GM23338 (cell line): ENCODE results near the gene CHI3L1. TPM values are rescaled to one million over a fixed set of nuclear protein-coding genes. Genes with fewer than 3 reads are reported as not detected.

ENCODE experiments used
- ATAC-seq: fragments of 200-7000 bp; cut with Tn5 transposase; 3 replicates; pipeline ENCODE4 v1.9.1; 2020
- DNase-seq: peaks from one replicate; pipeline ENCODE4 v3.0.0-alpha.2; 2015; ENCODE audit warnings: low spot score
- H2AFZ ChIP-seq: fragments of 200-600 bp; sonication (generic); 2 replicates; pipeline ENCODE4 v1.8.0; 2016; ENCODE audit warnings: antibody characterized with exemption, mild to moderate bottlenecking, moderate library complexity
- H3F3A ChIP-seq: fragments of 200-600 bp; sonication (generic); replicated peaks from 2 replicates; pipeline ENCODE4 v1.8.0; 2017; ENCODE audit warnings: antibody characterized with exemption, mixed run types, low read depth
- H3K27ac ChIP-seq: fragments of 200-600 bp; sonication (generic); 2 replicates; pipeline ENCODE4 v1.6.1; 2016; ENCODE audit warnings: low read depth
- H3K27me3 ChIP-seq: fragments of 200-600 bp; sonication (generic); 2 replicates; pipeline ENCODE4 v1.8.0; 2016; ENCODE audit warnings: mild to moderate bottlenecking, mixed run types, moderate library complexity; ENCODE audit not compliant: insufficient read depth
- H3K36me3 ChIP-seq: fragments of 200-600 bp; sonication (generic); 2 replicates; pipeline ENCODE4 v1.8.0; 2016; ENCODE audit warnings: mild to moderate bottlenecking; ENCODE audit not compliant: insufficient read depth
- H3K4me1 ChIP-seq: fragments of 200-600 bp; sonication (generic); 2 replicates; pipeline ENCODE4 v1.8.0; 2016; ENCODE audit warnings: mild to moderate bottlenecking, moderate library complexity; ENCODE audit not compliant: insufficient read depth
- H3K4me2 ChIP-seq: fragments of 200-600 bp; sonication (generic); 2 replicates; pipeline ENCODE4 v1.7.1; 2017; ENCODE audit warnings: mixed run types
- H3K4me3 ChIP-seq: fragments of 200-600 bp; sonication (generic); 2 replicates; pipeline ENCODE4 v1.6.1; 2016; ENCODE audit warnings: mixed run types
- H3K79me2 ChIP-seq: fragments of 200-600 bp; sonication (generic); replicated peaks from 2 replicates; pipeline ENCODE4 v1.8.0; 2017; ENCODE audit warnings: mild to moderate bottlenecking; ENCODE audit not compliant: insufficient read depth
- H3K9me2 ChIP-seq: fragments of 200-600 bp; sonication (generic); 2 replicates; pipeline ENCODE4 v1.8.0; 2017; ENCODE audit not compliant: insufficient read depth
- H4K20me1 ChIP-seq: fragments of 200-600 bp; sonication (generic); replicated peaks from 2 replicates; pipeline ENCODE4 v1.8.0; 2017; ENCODE audit warnings: mild to moderate bottlenecking; ENCODE audit not compliant: insufficient read depth
- H3K27ac Mint-ChIP-seq: 2 replicates; pipeline ENCODE4 v1.8.0; 2020; ENCODE audit warnings: inconsistent platforms, mild to moderate bottlenecking, moderate library complexity, mixed read lengths
- H3K27me3 Mint-ChIP-seq: 3 replicates; pipeline ENCODE4 v1.8.0; 2022; ENCODE audit warnings: low read depth, mild to moderate bottlenecking, moderate library complexity, mixed read lengths, inconsistent platforms; ENCODE audit not compliant: insufficient read depth, poor library complexity
- H3K36me3 Mint-ChIP-seq: 3 replicates; pipeline ENCODE4 v1.8.0; 2021; ENCODE audit warnings: low read depth, mild to moderate bottlenecking, inconsistent platforms, moderate library complexity, mixed read lengths
- H3K4me1 Mint-ChIP-seq: 3 replicates; pipeline ENCODE4 v1.8.0; 2020; ENCODE audit warnings: mild to moderate bottlenecking, inconsistent platforms, mixed read lengths
- H3K4me3 Mint-ChIP-seq: 3 replicates; pipeline ENCODE4 v1.8.0; 2021; ENCODE audit warnings: moderate library complexity, mild to moderate bottlenecking, inconsistent platforms, mixed read lengths
- H3K9me3 Mint-ChIP-seq: 3 replicates; pipeline ENCODE4 v1.8.0; 2020; ENCODE audit warnings: moderate library complexity, mild to moderate bottlenecking, inconsistent platforms, mixed read lengths
- CREB1 ChIP-seq: fragments of 250-450 bp; sonication (Bioruptor Pico); IDR thresholded peaks from 2 replicates; pipeline ENCODE4 v1.5.0; 2020; ENCODE audit warnings: low read depth, mild to moderate bottlenecking, moderate library complexity
- EZH2 ChIP-seq: fragments of 200-600 bp; sonication (generic); IDR thresholded peaks from one replicate; pipeline ENCODE4 v1.8.0; 2017; ENCODE audit warnings: antibody characterized with exemption, mild to moderate bottlenecking, low read depth; ENCODE audit not compliant: unreplicated experiment
- JUNB ChIP-seq: IDR thresholded peaks from one replicate; pipeline ENCODE4 v1.6.1; 2016; ENCODE audit warnings: antibody characterized with exemption; ENCODE audit not compliant: unreplicated experiment
- NANOG ChIP-seq: IDR thresholded peaks from 2 replicates; pipeline ENCODE4 v1.6.1; 2016; ENCODE audit warnings: antibody characterized with exemption, borderline replicate concordance
- POLR2AphosphoS5 ChIP-seq: IDR thresholded peaks from 2 replicates; pipeline ENCODE4 v1.6.1; 2016; ENCODE audit warnings: antibody characterized with exemption, low read depth
- STAT1 ChIP-seq: IDR thresholded peaks from one replicate; pipeline ENCODE4 v1.6.1; 2016; ENCODE audit warnings: antibody characterized with exemption; ENCODE audit not compliant: unreplicated experiment
- ZNF114 ChIP-seq: fragments of 250-450 bp; sonication (Bioruptor Pico); IDR thresholded peaks from 2 replicates; pipeline ENCODE4 v1.5.0; 2020; ENCODE audit warnings: mild to moderate bottlenecking, moderate library complexity
- ZNF331 ChIP-seq: fragments of 250-450 bp; sonication (Bioruptor Pico); IDR thresholded peaks from 2 replicates; pipeline ENCODE4 v1.5.0; 2020; ENCODE audit warnings: low read depth, mild to moderate bottlenecking, moderate library complexity
- ZNF462 ChIP-seq: fragments of 250-450 bp; sonication (Bioruptor Pico); IDR thresholded peaks from 2 replicates; pipeline ENCODE4 v1.5.0; 2020; ENCODE audit warnings: mild to moderate bottlenecking, moderate library complexity
- polyA plus RNA-seq: library from polyadenylated mRNA; unstranded; fragments of >200 nt; fragmentation: Nextera tagmentation; extraction: Ambion mirVana; gene quantifications from 2 replicates; pipeline ENCODE4 v1.2.1, GENCODE V29; 2016
- total RNA-seq: library from RNA; depleted of rRNA; stranded (reverse); fragments of >200 nt; shearing (Covaris generic); gene quantifications from 2 replicates; pipeline ENCODE4 v1.2.3, GENCODE V29; 2014
- TF ChIP-seq, protein P1 (sequence below): IDR thresholded peaks from one replicate; pipeline ENCODE4 v1.6.1; 2018; ENCODE audit warnings: antibody characterized with exemption; ENCODE audit not compliant: unreplicated experiment
- TF ChIP-seq, protein P2 (sequence below): IDR thresholded peaks from 2 replicates; pipeline ENCODE4 v1.6.1; 2016; ENCODE audit warnings: antibody characterized with exemption
- TF ChIP-seq, protein P3 (sequence below), 2 experiments: fragments of 200-600 bp in 1 of 2; sonication (generic) in 1 of 2; conservative IDR thresholded peaks; 2 replicates each; pipeline versions ENCODE4 v1.5.1 to v1.6.1; 2016 to 2017; ENCODE audit warnings: antibody characterized with exemption in 2 of 2, low read depth in 2 of 2, mild to moderate bottlenecking in 2 of 2, moderate library complexity in 1 of 2

Gene CHI3L1
- total and polyA plus RNA-seq, 2 experiments from 2014 or later: 0.76 TPM; not detected in 1

DNA sequence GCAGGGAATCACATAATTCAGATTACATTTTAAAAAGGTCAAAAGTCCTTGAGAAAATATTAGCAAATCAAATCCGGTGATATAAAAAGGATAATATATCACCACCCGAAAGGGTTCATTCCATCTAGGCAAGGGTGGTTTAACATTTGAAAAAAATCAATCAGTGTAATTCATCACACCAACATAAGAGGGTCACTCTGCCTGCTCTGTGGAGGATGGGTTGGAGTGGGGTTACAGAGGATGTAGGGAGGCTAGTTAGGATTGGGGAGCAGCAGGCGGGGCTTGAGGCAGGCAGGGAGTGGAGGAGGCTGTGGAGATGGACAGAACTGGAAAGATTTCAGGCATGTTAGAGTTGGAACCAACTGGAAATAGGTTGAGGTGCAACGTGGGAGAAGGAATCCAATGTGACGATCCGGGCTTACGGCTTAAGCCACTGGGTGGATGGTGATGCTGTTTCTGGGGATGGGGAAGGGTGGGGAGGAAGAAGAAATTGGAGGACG is 46.5 kb downstream of the CHI3L1 start:
- TF ChIP-seq ZNF331 (CRISPR knock-in tag) (no peak), EZH2 (no peak), NANOG (no peak), STAT1 (no peak), JUNB (no peak), CREB1 (CRISPR knock-in tag) (no peak), POLR2AphosphoS5 (no peak), ZNF462 (CRISPR knock-in tag) (no peak), ZNF114 (no peak)
- TF ChIP-seq, protein P1, sequence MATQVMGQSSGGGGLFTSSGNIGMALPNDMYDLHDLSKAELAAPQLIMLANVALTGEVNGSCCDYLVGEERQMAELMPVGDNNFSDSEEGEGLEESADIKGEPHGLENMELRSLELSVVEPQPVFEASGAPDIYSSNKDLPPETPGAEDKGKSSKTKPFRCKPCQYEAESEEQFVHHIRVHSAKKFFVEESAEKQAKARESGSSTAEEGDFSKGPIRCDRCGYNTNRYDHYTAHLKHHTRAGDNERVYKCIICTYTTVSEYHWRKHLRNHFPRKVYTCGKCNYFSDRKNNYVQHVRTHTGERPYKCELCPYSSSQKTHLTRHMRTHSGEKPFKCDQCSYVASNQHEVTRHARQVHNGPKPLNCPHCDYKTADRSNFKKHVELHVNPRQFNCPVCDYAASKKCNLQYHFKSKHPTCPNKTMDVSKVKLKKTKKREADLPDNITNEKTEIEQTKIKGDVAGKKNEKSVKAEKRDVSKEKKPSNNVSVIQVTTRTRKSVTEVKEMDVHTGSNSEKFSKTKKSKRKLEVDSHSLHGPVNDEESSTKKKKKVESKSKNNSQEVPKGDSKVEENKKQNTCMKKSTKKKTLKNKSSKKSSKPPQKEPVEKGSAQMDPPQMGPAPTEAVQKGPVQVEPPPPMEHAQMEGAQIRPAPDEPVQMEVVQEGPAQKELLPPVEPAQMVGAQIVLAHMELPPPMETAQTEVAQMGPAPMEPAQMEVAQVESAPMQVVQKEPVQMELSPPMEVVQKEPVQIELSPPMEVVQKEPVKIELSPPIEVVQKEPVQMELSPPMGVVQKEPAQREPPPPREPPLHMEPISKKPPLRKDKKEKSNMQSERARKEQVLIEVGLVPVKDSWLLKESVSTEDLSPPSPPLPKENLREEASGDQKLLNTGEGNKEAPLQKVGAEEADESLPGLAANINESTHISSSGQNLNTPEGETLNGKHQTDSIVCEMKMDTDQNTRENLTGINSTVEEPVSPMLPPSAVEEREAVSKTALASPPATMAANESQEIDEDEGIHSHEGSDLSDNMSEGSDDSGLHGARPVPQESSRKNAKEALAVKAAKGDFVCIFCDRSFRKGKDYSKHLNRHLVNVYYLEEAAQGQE: no peak
- TF ChIP-seq, protein P2, sequence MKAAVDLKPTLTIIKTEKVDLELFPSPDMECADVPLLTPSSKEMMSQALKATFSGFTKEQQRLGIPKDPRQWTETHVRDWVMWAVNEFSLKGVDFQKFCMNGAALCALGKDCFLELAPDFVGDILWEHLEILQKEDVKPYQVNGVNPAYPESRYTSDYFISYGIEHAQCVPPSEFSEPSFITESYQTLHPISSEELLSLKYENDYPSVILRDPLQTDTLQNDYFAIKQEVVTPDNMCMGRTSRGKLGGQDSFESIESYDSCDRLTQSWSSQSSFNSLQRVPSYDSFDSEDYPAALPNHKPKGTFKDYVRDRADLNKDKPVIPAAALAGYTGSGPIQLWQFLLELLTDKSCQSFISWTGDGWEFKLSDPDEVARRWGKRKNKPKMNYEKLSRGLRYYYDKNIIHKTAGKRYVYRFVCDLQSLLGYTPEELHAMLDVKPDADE: no peak
- TF ChIP-seq, protein P3, sequence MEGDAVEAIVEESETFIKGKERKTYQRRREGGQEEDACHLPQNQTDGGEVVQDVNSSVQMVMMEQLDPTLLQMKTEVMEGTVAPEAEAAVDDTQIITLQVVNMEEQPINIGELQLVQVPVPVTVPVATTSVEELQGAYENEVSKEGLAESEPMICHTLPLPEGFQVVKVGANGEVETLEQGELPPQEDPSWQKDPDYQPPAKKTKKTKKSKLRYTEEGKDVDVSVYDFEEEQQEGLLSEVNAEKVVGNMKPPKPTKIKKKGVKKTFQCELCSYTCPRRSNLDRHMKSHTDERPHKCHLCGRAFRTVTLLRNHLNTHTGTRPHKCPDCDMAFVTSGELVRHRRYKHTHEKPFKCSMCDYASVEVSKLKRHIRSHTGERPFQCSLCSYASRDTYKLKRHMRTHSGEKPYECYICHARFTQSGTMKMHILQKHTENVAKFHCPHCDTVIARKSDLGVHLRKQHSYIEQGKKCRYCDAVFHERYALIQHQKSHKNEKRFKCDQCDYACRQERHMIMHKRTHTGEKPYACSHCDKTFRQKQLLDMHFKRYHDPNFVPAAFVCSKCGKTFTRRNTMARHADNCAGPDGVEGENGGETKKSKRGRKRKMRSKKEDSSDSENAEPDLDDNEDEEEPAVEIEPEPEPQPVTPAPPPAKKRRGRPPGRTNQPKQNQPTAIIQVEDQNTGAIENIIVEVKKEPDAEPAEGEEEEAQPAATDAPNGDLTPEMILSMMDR (conservative IDR thresholded peaks at IDR 0.05; ENCODE audit: low read depth in 2 of 2): no peak
- H3K4me3 ChIP-seq: no peak overlapping the region
- Mint-ChIP-seq H3K4me3 (no peak overlapping the region), H3K27me3 (peaks cover 7% of the 10 kb centered on the region), H3K4me1 (peaks cover 9% of the 10 kb centered on the region; the same call in 2 of the 3 replicates), H3K27ac (no peak overlapping the region), H3K9me3 (peaks cover 2% of the 10 kb centered on the region; the same call in 1 of the 3 replicates), H3K36me3 (no peaks in the 10 kb centered on the region)
- ATAC-seq (no peak), DNase-seq (no peak)
- H3K79me2 ChIP-seq: no peaks in the 10 kb centered on the region
- H3K4me2 ChIP-seq: no peak overlapping the region
- H2AFZ ChIP-seq: no peak overlapping the region
- H3F3A ChIP-seq: no peaks in the 10 kb centered on the region
- no peaks in the 10 kb centered on the region for H3K9me2 ChIP-seq
- H3K36me3 ChIP-seq: no peaks in the 10 kb centered on the region
- H3K27ac ChIP-seq: no peak overlapping the region
- peaks cover 5% of the 10 kb centered on the region; the same call in 1 of the 2 replicates for H3K4me1 ChIP-seq
- no peaks in the 10 kb centered on the region for H3K27me3 ChIP-seq
- no peaks in the 10 kb centered on the region for H4K20me1 ChIP-seq
